NCI-H2196 treated with DMSO at 0.1 percent for 48 hours (cell line): ENCODE results near the gene UBE2E2.

Source experiments
- DNase-seq: peaks from one replicate; lab custom pipeline; 2025; ENCODE audit not compliant: unreplicated experiment; lab: John Stamatoyannopoulos, UW

Gene UBE2E2

GRCh38 chr3:23501201-23501802 lies 298.2 kb downstream of the UBE2E2 start:
- DNase-seq, result no peak

DNA sequence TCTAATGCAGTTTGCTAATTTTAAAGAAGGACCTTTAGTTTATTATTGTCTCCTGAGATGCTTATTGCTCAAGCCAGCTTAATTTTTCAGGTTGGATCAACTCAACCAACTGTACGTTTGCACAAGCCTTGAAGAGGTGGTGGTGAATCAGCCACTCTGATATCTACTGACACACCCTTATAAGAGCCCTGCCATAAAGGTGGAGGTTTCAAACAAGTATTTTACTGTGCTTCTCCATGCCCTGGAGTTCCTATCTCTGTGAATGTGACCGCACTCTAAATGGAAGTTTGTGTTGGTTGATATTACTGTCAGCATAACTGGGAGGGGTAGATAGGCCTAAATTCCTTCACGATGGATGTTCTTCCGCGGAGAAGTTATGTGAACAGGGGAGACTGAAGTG lies 305.3 kb downstream of the UBE2E2 start:
- DNase-seq, result no peak

DNA sequence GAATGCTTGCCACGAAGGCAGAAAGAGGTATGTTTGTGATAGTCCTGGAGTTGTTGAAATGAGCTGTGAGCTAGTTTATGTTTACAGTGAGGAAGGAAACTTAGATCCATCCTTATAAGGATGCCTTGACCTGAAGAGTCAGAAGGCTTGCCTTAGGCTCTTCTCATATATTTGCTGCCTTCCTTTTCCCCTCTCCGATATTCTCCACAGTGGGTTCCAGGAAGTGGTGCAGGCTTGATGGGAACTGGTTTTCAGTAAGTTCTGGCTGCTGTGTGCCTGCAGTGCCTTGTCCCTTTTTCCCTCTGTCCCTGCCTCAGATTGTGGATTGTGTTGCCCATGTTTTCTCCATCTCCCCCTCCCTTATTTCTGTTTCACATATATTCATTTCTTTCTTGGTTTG lies 315.3 kb downstream of the UBE2E2 start:
- DNase-seq, result no peak

GRCh38 chr3:23519314-23520208 lies 316.4 kb downstream of the UBE2E2 start:
- no peak for DNase-seq

- DNase-seq, result no peak
These were observed 324.2 kb downstream of the UBE2E2 start for GRCh38 chr3:23527326-23527725.

GRCh38 chr3:23533596-23533995 lies 330.5 kb downstream of the UBE2E2 start:
- DNase-seq, result no peak

- DNase-seq, result no peak
These were observed 330.9 kb downstream of the UBE2E2 start for GRCh38 chr3:23533996-23534395.

DNA sequence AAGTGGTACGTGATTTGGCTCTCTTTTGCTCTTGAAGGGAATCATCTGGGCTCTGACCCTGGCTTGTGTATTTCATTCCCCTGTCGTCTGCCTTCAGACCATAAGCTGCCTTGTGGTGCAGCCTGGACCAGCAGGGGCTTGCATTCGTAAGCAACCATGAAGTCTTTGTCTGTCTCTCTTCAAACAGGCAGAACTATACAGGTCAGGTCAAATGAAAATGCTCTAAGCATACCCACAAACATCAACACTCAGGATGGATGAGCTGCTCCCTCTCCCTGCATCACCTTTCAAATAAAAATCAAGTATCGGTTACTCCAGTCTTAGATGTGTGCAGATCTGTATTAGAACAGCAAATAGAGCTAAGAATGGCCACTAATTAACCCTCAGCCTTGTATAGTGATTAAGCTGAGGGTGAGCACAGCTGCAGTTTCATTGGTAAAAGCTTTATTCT lies 334.0 kb downstream of the UBE2E2 start:
- DNase-seq, result no peak

DNA sequence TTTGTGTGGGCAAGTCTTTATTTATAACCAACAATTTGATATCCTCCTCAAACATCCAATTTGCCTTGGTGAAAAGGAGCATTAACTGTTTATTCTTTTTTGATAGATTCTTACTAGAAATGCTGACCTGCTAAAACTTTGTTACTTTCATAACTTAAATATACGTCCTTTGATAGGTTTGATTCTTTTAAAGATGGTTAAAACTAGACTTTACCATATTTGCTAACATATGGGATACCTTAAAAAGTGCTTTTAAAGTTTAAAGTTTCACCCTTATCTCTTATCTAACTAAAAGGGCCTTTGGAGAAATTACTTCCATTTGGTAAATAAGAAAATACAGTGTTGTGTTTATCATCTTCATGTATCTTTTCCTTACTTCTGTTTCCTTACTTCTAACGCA lies 336.1 kb downstream of the UBE2E2 start:
- DNase-seq, result no peak

DNA sequence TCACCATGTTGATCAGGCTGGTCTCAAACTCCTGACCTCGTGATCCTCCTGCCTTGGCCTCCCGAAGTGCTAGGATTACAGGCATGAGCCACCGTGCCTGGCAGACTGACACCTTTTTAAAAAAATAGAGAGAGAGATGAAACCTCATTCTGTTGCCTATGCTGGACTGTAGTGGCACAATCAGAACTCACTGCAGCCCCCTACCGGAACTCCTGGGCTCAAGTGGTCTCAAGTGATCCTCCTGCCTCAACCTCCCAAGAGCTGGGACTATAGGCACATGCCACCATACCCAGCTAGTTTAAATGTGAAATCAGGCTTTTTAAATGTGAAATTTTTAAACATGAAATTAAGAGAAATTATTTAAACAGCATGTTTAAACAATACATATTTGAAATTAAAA lies 337.5 kb downstream of the UBE2E2 start:
- no peak for DNase-seq

- DNase-seq, result no peak
These were observed 339.0 kb downstream of the UBE2E2 start for GRCh38 chr3:23542079-23542478.

DNA sequence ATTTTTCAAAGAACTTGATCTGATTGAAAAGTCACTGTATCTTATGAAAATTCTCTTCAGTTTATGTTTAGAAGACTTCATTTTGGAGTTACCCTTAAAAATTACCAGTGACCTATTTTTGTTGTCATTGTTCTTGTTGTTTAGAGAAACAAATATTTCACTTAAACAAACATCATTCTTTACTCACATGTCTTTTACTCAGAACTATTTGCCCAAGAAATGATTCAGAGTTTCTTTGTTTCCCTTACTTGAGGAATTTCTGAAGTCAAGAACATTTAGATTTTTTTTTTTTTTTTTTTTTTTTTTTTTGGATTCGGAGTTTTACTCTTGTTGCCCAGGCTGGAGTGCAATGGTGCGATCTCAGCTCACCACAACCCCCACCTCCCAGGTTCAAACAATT lies 343.1 kb downstream of the UBE2E2 start:
- no peak for DNase-seq

GRCh38 chr3:23547905-23548650 lies 345.0 kb downstream of the UBE2E2 start:
- DNase-seq, result no peak

DNA sequence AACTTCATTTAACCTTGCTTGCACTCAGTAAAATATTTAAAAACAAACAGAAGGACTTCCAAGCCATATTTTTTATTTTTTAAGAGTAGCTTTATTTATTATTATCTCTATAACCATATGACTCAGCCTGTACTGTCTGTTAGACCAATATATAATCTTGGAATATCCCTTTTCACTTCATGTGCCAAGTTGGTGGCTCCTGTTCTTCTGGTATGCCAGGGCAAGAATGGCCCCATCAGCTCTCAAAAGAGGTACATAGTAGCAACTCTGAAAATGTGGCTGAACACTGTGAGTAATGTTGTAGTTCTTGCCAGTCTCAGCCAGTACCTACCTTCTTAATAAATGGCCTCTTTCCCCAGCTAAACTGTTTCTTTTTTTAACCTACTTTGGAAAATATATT lies 345.6 kb downstream of the UBE2E2 start:
- DNase-seq, result no peak

DNA sequence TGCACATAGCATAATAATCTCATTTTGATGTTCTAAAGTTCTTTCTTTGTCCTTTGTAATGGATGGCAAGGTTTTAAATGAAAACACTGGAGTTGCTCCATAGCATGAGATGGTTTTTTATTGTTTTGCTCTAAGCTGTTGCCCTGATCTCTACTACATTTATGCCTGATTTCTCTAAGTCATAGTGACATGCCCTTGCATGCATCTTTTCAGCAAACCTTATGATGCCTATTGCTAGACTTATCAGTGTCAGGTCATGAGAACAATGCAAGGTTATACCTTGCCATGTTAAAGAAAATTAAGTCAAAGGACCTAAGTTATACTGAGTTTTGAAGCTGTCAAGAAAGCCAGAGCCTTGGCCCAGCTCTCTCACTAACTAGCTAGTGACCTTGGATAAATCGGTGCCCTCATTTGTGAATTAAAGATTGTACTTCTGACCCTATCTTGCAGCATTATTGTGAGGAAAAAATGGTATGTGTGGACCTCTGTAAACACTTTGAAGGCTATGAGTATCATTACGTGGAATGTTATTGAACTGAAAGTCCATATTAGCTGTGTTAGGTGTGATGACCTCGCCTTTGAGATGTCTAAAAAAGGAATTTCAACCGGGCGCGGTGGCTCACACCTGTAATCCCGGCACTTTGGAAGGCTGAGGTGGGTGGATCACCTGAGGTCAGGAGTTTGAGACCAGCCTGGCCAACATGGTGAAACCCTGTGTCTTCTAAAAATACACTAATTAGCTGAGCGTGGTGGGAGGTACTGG lies 346.2 kb downstream of the UBE2E2 start:
- DNase-seq, result no peak

DNA sequence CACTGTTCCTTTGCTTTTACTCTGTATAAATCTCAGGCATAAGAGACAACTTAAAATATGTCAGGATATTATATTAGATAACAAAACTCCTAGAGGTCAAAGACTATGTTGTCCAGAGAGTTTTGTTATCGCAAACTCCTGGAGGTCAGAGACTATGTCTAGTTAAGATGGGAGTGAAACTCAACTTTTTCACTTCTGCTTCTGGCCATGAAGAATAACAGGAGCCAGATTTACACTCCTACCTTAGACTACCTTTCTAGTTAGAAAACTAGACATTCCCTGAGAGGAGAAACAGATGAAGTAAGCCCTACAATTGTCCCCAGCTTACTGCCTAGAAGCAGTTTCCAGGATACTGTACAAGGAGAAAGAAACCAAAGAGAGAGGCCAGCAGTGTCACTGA lies 347.3 kb downstream of the UBE2E2 start:
- no peak for DNase-seq

DNA sequence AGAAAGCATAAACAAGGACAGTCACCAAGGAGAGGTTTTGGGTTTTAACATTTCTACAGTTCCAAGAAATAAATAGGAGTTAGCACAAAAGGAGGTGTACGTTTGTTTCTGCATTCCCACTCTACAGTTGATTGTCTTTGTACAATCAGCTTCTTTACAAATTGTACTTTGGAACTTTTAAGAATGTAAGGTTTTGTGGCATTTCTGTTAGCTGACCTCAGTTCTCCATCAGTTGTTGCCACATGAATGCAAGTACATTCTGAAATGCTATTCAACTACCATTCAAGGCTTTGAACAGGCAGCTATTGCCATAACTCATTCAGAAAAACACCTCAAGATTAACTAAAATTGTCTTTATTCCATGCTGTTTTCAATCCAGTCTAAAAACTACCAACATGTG lies 349.4 kb downstream of the UBE2E2 start:
- no peak for DNase-seq

- no peak for DNase-seq
These were observed 350.2 kb downstream of the UBE2E2 start for GRCh38 chr3:23553353-23553752.

- no peak for DNase-seq
These were observed 362.1 kb downstream of the UBE2E2 start for GRCh38 chr3:23565041-23565775.

DNA sequence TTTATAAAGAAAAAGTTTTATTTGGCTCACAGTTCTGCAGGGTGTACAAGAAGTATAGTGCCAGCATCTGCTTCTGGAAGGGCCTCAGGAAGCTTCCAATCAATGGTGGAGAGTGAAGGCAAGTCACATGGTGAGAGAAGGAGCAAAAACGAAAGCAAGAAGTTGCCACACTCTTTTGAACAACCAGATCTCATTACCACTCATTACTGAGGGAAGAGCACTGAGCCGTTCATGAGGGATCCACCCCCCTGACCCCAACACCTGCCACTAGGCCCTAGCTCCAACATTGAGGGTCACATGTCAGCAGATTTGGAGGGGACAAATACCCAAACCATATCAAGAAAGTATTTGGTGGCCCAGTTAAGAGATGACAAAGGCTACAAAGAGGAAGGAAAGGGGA lies 363.4 kb downstream of the UBE2E2 start:
- DNase-seq, result no peak
